Measurements from ENCODE around the gene RAVER2.

RAVER2 gene

DNA sequence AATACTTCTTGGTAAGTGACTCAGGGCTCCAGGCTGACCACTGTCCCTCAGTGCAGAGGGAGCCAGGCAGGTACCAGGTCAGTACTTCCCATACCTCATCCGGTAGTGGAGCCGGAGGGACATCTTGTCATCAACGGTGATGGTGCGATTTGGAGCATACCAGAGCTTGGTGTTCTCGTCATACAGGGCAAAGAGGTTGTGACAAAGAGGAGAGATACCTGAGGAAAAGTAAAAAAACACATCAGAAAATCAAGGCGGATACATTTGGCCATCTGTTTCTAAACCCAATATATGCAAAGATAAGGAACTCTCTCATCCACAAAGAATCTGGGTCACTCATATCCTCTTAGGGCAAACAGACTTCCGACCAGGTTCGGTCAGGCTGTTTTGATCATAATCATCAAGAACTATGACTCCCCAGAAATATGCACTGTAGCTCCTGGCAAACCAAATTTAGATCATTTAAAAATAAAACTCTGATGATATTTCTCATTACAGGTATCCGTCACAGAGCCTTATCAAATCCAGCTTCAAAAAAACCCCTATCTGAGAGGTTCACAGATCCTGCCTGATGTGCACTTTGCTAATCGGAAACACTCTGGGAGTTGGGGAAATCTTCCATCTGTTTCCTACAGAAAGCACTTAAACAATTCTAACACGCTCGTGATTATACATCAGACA, 134.2 kb downstream of the RAVER2 start:
- no peak for DNase-seq (ENCODE audit: low read depth)

- DNase-seq (ENCODE audit: low read depth) = no peak
Measured at GRCh38 chr1:64880449-64880848, 135.6 kb downstream of the RAVER2 start.

- DNase-seq (ENCODE audit: low read depth) = no peak
Measured at GRCh38 chr1:64881281-64881680, 136.4 kb downstream of the RAVER2 start.

Measured in fibroblast of gingiva (primary cell).